ENCODE measurements around the gene SPRED2.

Gene SPRED2

DNA sequence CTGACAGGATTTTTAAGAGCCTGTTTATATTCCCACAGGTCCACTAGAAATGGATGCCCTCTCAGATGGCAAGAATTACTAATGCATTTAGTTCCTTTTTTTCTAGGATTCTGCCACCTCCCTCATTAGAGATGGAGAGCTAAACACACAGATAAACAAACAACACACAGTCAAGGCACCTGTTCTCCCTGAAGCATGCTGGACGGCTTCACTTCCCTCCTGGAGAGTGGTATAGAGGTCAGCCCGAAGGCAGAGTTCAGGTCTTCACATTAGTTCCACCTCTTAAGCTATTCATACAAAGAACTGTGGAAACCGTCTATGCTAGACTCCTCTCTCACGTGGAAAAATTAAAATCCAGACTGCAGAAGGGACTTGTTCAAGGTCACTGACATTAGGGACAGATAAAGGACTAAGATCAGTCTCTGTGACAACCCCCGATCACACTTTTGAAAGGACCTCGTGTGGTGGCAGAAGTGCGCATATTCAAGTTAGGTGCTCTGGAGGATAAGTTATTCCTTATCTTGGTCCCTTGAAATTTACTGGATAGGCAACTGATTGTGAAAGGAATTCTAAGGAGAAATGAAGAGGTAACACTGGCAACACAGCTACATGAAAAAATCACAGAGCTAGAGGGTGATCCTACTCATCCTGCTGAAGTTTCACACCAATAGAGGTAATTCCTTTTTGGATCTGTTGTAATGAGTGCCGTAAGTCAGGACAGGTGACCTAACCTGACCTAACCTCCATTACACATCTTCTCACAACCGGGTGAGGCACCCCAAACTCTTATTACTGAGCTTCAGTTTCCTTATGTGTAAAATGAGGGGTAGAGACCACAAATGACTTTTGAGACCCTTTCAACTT lies 75.1 kb downstream of the SPRED2 start:
- Histone ChIP-seq H3K36me3 (ENCODE audit: insufficient read depth, low read depth, low read length) (no peaks in the 10 kb centered on the region), H3K27me3 (ENCODE audit: insufficient read depth, low read length) (no peaks in the 10 kb centered on the region), H3K27ac (ENCODE audit: low read length) (no peak overlapping the region), H3K4me3 (ENCODE audit: low read length) (no peak overlapping the region), H3K9ac (ENCODE audit: low read depth, low read length) (no peak overlapping the region), H3K4me1 (ENCODE audit: insufficient read depth, low read length) (peaks cover 17% of the 10 kb centered on the region), H3K9me3 (ENCODE audit: insufficient read depth, low read depth, low read length) (no peaks in the 10 kb centered on the region)

DNA sequence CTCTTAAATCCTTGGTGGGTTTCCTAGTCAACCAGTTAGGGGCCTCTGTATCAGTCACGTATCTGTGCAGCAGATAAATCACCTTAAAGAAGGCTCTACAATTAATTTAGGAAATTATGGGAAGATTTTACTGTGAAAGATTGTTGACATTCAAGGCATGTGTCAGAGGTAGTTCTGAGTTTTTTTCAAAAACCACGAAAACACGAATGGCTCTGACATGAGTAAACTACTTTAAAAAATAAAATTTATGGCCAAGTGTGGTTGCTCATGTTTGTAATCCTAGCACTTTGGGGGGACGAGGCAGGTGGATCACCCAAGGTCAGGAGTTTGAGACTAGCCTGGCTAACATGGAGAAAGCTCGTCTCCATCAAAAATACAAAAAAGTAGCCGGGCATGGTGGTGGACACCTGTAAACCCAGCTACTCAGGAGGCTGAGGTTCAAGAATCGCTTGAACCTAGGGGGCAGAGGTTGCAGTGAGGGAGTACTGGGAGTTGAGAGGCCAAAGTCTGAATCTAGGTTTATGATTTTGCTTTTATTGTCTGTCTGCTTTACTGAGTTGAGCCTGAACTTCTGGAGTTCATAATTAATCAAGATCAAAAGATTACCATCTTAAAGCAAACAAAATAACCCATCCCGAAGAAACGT lies 77.1 kb downstream of the SPRED2 start:
- H3K27me3 ChIP-seq (ENCODE audit: insufficient read depth, low read length), result no peaks in the 10 kb centered on the region
- no peaks in the 10 kb centered on the region for H3K9me3 ChIP-seq (ENCODE audit: insufficient read depth, low read depth, low read length)
- no peak overlapping the region for H3K9ac ChIP-seq (ENCODE audit: low read depth, low read length)
- no peak overlapping the region for H3K4me3 ChIP-seq (ENCODE audit: low read length)
- H3K27ac ChIP-seq (ENCODE audit: low read length), result no peak overlapping the region
- H3K36me3 ChIP-seq (ENCODE audit: insufficient read depth, low read depth, low read length), result no peaks in the 10 kb centered on the region
- peaks cover 27% of the 10 kb centered on the region for H3K4me1 ChIP-seq (ENCODE audit: insufficient read depth, low read length)

DNA sequence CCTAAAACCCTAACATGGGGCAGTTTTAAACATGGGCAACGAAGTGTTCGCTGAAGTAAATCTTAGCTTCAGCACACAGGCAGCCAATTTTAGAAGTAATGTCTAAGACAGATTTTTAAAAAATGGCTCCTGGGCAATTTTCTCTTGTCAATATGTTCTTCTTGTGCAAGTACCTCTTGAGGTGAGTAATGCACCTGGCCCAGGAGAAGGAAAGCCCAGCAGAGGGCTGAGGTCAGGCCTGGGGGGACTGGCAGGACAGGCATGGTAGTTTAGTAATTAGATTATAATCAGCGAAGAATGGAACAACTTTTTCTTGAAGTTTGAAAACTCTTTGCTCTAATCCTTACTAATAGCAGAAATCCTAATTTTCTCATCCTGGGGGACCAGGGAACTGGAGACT lies 77.6 kb downstream of the SPRED2 start:
- peaks cover 32% of the 10 kb centered on the region for H3K4me1 ChIP-seq (ENCODE audit: insufficient read depth, low read length)
- no peaks in the 10 kb centered on the region for H3K36me3 ChIP-seq (ENCODE audit: insufficient read depth, low read depth, low read length)
- H3K27ac ChIP-seq (ENCODE audit: low read length), result no peak overlapping the region
- no peak overlapping the region for H3K4me3 ChIP-seq (ENCODE audit: low read length)
- no peak overlapping the region for H3K9ac ChIP-seq (ENCODE audit: low read depth, low read length)
- H3K27me3 ChIP-seq (ENCODE audit: insufficient read depth, low read length), result no peaks in the 10 kb centered on the region
- H3K9me3 ChIP-seq (ENCODE audit: insufficient read depth, low read depth, low read length), result no peaks in the 10 kb centered on the region

DNA sequence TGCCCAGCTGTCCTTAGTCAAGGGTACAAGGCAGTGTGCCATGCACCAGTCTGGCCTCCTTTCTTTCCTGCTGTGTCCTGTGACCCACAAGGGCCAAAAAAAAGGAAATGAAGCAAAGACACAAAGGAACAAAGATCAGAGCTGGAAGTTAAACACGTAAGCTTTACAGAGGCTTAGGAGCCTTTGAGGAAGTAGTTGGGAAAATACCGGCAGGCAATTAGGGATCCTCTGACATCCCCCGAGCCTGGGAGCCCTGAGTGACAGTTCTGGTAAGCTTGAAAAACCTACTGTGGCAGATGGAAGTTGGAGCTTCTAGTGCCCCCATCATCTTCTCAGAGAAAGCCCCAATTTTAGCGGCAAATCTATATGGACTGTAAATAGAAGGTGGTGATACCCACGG lies 78.5 kb downstream of the SPRED2 start:
- H3K27me3 ChIP-seq (ENCODE audit: insufficient read depth, low read length), result no peaks in the 10 kb centered on the region
- H3K9ac ChIP-seq (ENCODE audit: low read depth, low read length), result no peak overlapping the region
- no peaks in the 10 kb centered on the region for H3K9me3 ChIP-seq (ENCODE audit: insufficient read depth, low read depth, low read length)
- peaks cover 29% of the 10 kb centered on the region for H3K4me1 ChIP-seq (ENCODE audit: insufficient read depth, low read length)
- H3K27ac ChIP-seq (ENCODE audit: low read length), result no peak overlapping the region
- H3K36me3 ChIP-seq (ENCODE audit: insufficient read depth, low read depth, low read length), result no peaks in the 10 kb centered on the region
- H3K4me3 ChIP-seq (ENCODE audit: low read length), result no peak overlapping the region

DNA sequence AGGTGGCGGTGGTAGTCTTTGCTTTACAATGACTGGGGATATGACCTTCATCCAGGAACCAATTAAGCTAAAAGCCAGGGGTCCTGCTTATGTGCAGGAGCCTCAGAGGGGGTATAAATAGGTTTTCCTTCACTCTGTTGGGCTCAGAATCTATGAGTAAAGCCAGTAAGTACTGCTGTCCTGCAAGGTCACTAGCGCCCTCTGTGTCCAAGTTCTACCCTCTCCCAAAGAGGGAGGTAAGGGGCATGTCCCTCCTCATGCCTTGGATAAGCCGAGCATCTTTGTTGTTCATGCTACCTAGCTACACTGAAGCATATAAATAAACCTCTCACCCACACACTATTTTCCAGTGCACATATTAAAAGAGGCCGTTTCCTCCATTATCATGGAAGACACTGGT lies 79.4 kb downstream of the SPRED2 start:
- Histone ChIP-seq H3K9ac (ENCODE audit: low read depth, low read length) (no peak overlapping the region), H3K27me3 (ENCODE audit: insufficient read depth, low read length) (no peaks in the 10 kb centered on the region), H3K4me1 (ENCODE audit: insufficient read depth, low read length) (peaks cover 26% of the 10 kb centered on the region), H3K36me3 (ENCODE audit: insufficient read depth, low read depth, low read length) (no peaks in the 10 kb centered on the region), H3K27ac (ENCODE audit: low read length) (no peak overlapping the region), H3K4me3 (ENCODE audit: low read length) (no peak overlapping the region), H3K9me3 (ENCODE audit: insufficient read depth, low read depth, low read length) (no peaks in the 10 kb centered on the region)

DNA sequence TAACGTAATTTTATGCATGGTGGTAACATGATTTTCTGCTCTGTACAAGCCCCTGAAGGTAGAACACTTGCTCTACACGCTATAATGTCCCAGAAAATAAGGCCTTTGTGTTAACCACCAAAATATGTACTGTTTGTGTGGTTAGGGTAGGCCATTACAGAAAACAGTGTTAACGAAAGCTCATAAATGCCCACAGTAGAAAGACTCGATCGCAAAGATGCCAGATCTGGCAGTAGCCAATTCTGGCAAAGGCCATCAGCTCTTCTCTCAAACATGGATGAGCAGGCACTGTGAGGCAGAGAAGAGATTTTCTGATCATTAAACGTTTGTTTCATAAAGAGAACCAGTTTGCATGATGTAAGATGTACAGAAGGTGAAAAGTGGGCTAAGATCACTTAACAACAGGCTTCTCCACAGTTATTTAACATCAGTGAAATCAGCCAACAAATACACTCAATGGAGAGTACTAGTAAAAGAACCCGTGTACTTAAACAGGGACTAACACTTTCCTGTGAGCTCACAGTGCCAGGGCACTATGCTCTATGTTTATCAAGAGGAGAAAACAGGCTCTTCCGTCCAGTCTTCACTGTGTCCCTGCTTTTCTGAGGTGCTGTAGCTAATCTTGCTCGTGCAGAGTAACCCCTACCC lies 80.3 kb downstream of the SPRED2 start:
- Histone ChIP-seq H3K36me3 (ENCODE audit: insufficient read depth, low read depth, low read length) (no peaks in the 10 kb centered on the region), H3K27ac (ENCODE audit: low read length) (no peak overlapping the region), H3K4me3 (ENCODE audit: low read length) (no peak overlapping the region), H3K9me3 (ENCODE audit: insufficient read depth, low read depth, low read length) (no peaks in the 10 kb centered on the region), H3K9ac (ENCODE audit: low read depth, low read length) (no peak overlapping the region), H3K4me1 (ENCODE audit: insufficient read depth, low read length) (peaks cover 19% of the 10 kb centered on the region), H3K27me3 (ENCODE audit: insufficient read depth, low read length) (no peaks in the 10 kb centered on the region)

DNA sequence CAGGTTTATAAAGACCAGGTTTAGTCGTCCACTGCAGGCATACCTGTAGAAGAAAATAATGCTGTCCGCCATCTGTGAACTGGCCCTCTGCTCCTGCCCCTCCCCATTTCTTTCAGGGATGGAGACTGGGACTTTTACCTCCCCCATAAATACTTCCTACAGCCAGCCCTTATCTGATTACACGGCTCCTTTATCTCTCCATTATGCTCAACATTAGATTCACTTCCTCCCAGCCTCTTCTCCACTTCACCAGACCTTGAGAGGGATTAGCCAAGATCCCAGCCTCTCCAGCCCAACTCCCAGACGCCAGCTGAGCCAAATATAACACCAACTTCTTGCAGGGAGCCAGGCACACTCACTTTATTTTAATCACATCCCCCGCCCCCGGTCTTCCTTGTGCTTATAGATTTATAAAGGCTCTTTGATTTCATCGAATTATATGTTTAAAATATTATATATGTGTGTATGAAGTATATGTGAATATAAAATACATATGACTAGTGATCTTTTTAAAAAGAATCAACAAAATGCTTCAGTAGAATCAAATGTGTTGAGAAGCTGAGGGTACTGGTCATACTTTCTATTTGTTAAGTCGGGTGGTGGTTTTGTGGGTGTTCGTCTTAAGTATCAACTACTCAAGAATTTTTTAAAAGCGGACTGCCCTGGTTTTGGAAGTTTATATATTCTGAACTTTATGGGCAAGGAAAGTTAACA lies 81.0 kb downstream of the SPRED2 start:
- Histone ChIP-seq H3K4me3 (ENCODE audit: low read length) (no peak overlapping the region), H3K27me3 (ENCODE audit: insufficient read depth, low read length) (no peaks in the 10 kb centered on the region), H3K27ac (ENCODE audit: low read length) (no peak overlapping the region), H3K9me3 (ENCODE audit: insufficient read depth, low read depth, low read length) (no peaks in the 10 kb centered on the region), H3K36me3 (ENCODE audit: insufficient read depth, low read depth, low read length) (no peaks in the 10 kb centered on the region), H3K9ac (ENCODE audit: low read depth, low read length) (no peak overlapping the region), H3K4me1 (ENCODE audit: insufficient read depth, low read length) (peaks cover 16% of the 10 kb centered on the region)

DNA sequence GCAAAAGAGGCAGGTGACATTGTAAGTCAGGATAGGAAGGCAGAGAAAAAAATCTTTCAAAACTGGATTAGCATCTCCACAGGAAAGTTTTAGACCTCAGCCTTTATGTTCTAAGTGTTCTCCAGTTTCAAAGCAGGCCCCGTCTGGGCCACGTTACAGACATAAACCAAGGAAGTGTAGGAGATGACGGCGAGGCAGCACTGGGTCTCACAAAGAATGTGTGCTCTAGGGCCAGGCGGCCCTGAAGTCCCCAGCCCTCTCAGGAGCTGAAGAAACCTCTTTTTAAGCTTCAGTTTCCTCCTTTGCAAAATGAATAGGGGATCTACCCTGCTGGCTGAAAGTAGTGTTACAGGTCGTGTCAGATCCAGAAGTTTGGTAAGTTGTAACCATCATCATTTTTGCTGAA lies 81.7 kb downstream of the SPRED2 start:
- H3K9me3 ChIP-seq (ENCODE audit: insufficient read depth, low read depth, low read length), result no peaks in the 10 kb centered on the region
- H3K4me1 ChIP-seq (ENCODE audit: insufficient read depth, low read length), result peaks cover 16% of the 10 kb centered on the region
- no peak overlapping the region for H3K4me3 ChIP-seq (ENCODE audit: low read length)
- no peaks in the 10 kb centered on the region for H3K27me3 ChIP-seq (ENCODE audit: insufficient read depth, low read length)
- H3K36me3 ChIP-seq (ENCODE audit: insufficient read depth, low read depth, low read length), result no peaks in the 10 kb centered on the region
- no peak overlapping the region for H3K27ac ChIP-seq (ENCODE audit: low read length)
- no peak overlapping the region for H3K9ac ChIP-seq (ENCODE audit: low read depth, low read length)

DNA sequence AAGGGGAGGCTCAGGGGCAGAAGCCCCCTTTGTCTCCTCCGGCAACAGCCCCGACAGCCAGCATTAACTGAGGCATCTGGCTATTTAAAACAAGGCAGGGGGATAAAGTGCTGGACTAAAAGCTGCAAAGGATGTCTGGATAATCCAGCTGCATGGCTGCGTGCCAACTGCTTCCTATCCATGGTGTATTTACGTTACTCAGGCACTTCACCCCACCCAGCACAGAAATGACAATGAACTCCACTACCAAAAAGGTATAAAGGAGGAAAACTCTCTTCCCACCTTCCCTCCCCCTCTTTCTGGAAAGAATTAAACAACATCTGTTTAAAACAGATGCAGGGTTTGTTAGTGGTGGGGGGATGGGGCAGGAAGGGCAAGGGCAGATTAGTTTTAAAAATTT lies 82.5 kb downstream of the SPRED2 start:
- no peak overlapping the region for H3K27ac ChIP-seq (ENCODE audit: low read length)
- no peak overlapping the region for H3K4me3 ChIP-seq (ENCODE audit: low read length)
- H3K9ac ChIP-seq (ENCODE audit: low read depth, low read length), result no peak overlapping the region
- no peaks in the 10 kb centered on the region for H3K36me3 ChIP-seq (ENCODE audit: insufficient read depth, low read depth, low read length)
- peaks cover 16% of the 10 kb centered on the region for H3K4me1 ChIP-seq (ENCODE audit: insufficient read depth, low read length)
- H3K27me3 ChIP-seq (ENCODE audit: insufficient read depth, low read length), result no peaks in the 10 kb centered on the region
- no peaks in the 10 kb centered on the region for H3K9me3 ChIP-seq (ENCODE audit: insufficient read depth, low read depth, low read length)

DNA sequence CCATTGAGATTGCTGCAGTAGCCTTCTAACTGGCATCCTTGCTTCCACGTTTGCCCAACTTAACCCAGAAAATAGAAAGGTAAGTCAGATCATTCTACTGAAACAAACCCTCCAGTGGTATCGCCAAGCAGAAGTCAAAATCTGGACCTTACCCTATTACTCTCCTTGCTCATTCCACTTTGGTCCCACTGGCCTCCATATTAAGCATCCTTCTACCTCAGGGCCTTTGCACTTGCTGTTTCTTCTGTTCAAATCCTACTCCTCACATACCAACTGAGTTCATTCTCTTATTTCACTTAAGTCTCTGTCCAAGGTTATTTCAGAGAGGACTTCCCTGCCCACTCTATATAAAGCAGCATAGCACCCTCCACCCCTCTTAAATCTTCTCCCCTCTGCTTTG lies 84.5 kb downstream of the SPRED2 start:
- Histone ChIP-seq H3K36me3 (ENCODE audit: insufficient read depth, low read depth, low read length) (no peaks in the 10 kb centered on the region), H3K4me1 (ENCODE audit: insufficient read depth, low read length) (peaks cover 16% of the 10 kb centered on the region), H3K4me3 (ENCODE audit: low read length) (no peak overlapping the region), H3K9ac (ENCODE audit: low read depth, low read length) (no peak overlapping the region), H3K27me3 (ENCODE audit: insufficient read depth, low read length) (no peaks in the 10 kb centered on the region), H3K9me3 (ENCODE audit: insufficient read depth, low read depth, low read length) (no peaks in the 10 kb centered on the region), H3K27ac (ENCODE audit: low read length) (no peak overlapping the region)

DNA sequence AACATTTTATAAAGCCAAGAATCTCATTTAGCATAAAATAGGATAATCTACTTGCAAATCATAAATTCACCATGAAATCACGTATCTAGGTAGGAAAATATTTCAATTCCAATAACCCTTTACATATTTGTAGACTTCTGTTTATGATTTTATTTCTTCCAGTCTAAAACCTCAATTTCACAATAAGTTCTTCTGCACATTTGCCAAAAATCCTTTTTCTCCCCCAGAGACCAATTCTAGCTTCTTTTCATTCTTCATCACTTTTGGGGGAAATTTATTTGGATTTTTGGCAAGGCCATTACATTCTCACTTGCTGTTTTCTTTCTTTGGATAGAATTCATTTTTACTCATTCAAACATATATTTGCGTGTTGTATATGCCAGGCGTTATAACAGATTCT lies 86.8 kb downstream of the SPRED2 start:
- Histone ChIP-seq H3K4me3 (ENCODE audit: low read length) (no peak overlapping the region), H3K9me3 (ENCODE audit: insufficient read depth, low read depth, low read length) (no peaks in the 10 kb centered on the region), H3K36me3 (ENCODE audit: insufficient read depth, low read depth, low read length) (no peaks in the 10 kb centered on the region), H3K27me3 (ENCODE audit: insufficient read depth, low read length) (no peaks in the 10 kb centered on the region), H3K9ac (ENCODE audit: low read depth, low read length) (no peak overlapping the region), H3K27ac (ENCODE audit: low read length) (no peak overlapping the region), H3K4me1 (ENCODE audit: insufficient read depth, low read length) (peaks cover 10% of the 10 kb centered on the region)

All from iPS-20b (cell line).